Measurements from ENCODE around the gene PITPNM1. TPM values are rescaled to one million over a fixed set of nuclear protein-coding genes. Genes with fewer than 3 reads are reported as not detected.

Gene PITPNM1
- total and polyA plus RNA-seq, 2 of the 13 experiments (the other 11 are each of a cell fraction or from before 2014, with no cell fraction given): 8.2 to 8.5 TPM

DNA sequence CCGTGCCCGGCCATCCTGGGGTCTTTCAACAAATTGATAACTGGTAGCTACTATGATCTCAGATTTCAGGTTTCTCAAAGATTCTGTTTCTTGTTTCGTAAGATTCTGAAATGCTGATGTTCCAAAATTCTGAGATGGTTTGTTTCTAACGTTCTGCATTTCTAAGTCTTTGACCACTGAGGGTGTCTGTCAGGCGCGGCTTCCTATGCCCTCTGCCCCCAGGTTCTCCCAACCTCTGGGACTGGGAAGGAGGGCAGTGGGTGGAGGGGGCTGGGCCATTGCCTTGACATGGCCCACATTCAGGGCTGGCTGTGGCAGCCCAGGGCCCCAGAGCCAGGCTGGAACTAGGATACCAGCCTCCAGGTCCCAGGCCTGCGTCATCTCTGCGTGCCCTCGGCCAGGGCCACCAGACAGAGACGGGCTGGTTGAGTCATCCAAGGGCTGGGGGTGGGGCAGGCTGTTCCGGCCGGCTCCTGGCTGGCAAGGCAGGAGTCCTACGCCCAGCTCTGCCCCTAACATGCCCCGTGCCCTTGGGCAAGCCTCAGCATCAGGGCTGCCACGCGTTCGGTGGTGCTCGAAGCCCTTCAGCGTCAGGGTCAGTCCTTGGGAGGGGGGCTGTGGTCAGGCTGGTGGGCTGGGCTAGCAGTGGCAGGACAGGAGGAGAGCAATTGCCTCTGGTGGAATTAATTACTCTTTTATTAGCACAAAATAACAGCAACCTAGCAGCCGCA lies 41.3 kb downstream of the PITPNM1 start (continued):
- TF ChIP-seq ZNF572 (CRISPR knock-in tag; IDR thresholded peaks at IDR 0.05): no peak
- no peak for TF ChIP-seq ZNF264 (CRISPR knock-in tag; IDR thresholded peaks at IDR 0.05)
- TF ChIP-seq AHR (CRISPR knock-in tag; IDR thresholded peaks at IDR 0.05): no peak
- TF ChIP-seq ZSCAN31 (CRISPR knock-in tag; IDR thresholded peaks at IDR 0.05; ENCODE audit: low read depth): no peak
- TF ChIP-seq ZNF362 (CRISPR knock-in tag; IDR thresholded peaks at IDR 0.05; ENCODE audit: borderline replicate concordance): no peak
- TF ChIP-seq, protein P1, sequence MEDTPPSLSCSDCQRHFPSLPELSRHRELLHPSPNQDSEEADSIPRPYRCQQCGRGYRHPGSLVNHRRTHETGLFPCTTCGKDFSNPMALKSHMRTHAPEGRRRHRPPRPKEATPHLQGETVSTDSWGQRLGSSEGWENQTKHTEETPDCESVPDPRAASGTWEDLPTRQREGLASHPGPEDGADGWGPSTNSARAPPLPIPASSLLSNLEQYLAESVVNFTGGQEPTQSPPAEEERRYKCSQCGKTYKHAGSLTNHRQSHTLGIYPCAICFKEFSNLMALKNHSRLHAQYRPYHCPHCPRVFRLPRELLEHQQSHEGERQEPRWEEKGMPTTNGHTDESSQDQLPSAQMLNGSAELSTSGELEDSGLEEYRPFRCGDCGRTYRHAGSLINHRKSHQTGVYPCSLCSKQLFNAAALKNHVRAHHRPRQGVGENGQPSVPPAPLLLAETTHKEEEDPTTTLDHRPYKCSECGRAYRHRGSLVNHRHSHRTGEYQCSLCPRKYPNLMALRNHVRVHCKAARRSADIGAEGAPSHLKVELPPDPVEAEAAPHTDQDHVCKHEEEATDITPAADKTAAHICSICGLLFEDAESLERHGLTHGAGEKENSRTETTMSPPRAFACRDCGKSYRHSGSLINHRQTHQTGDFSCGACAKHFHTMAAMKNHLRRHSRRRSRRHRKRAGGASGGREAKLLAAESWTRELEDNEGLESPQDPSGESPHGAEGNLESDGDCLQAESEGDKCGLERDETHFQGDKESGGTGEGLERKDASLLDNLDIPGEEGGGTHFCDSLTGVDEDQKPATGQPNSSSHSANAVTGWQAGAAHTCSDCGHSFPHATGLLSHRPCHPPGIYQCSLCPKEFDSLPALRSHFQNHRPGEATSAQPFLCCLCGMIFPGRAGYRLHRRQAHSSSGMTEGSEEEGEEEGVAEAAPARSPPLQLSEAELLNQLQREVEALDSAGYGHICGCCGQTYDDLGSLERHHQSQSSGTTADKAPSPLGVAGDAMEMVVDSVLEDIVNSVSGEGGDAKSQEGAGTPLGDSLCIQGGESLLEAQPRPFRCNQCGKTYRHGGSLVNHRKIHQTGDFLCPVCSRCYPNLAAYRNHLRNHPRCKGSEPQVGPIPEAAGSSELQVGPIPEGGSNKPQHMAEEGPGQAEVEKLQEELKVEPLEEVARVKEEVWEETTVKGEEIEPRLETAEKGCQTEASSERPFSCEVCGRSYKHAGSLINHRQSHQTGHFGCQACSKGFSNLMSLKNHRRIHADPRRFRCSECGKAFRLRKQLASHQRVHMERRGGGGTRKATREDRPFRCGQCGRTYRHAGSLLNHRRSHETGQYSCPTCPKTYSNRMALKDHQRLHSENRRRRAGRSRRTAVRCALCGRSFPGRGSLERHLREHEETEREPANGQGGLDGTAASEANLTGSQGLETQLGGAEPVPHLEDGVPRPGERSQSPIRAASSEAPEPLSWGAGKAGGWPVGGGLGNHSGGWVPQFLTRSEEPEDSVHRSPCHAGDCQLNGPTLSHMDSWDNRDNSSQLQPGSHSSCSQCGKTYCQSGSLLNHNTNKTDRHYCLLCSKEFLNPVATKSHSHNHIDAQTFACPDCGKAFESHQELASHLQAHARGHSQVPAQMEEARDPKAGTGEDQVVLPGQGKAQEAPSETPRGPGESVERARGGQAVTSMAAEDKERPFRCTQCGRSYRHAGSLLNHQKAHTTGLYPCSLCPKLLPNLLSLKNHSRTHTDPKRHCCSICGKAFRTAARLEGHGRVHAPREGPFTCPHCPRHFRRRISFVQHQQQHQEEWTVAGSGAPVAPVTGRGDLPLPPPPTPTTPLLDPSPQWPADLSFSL (CRISPR knock-in tag; IDR thresholded peaks at IDR 0.05): no peak
- no peak for TF ChIP-seq ZNF567 (CRISPR knock-in tag; IDR thresholded peaks at IDR 0.05; ENCODE audit: borderline replicate concordance)
- TF ChIP-seq, protein P2, sequence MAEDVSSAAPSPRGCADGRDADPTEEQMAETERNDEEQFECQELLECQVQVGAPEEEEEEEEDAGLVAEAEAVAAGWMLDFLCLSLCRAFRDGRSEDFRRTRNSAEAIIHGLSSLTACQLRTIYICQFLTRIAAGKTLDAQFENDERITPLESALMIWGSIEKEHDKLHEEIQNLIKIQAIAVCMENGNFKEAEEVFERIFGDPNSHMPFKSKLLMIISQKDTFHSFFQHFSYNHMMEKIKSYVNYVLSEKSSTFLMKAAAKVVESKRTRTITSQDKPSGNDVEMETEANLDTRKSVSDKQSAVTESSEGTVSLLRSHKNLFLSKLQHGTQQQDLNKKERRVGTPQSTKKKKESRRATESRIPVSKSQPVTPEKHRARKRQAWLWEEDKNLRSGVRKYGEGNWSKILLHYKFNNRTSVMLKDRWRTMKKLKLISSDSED (CRISPR knock-in tag; IDR thresholded peaks at IDR 0.05): no peak
- no peak for TF ChIP-seq ZNF44 (CRISPR knock-in tag; IDR thresholded peaks at IDR 0.05)
- TF ChIP-seq ZNF713 (CRISPR knock-in tag; IDR thresholded peaks at IDR 0.05): no peak; the same call in 1 of the 2 replicates
- TF ChIP-seq DDIT3 (CRISPR knock-in tag; IDR thresholded peaks at IDR 0.05): no peak
- no peak for TF ChIP-seq ZNF747 (CRISPR knock-in tag; IDR thresholded peaks at IDR 0.05; ENCODE audit: borderline replicate concordance)
- TF ChIP-seq ZNF589 (CRISPR knock-in tag; conservative IDR thresholded peaks at IDR 0.05): no peak
- TF ChIP-seq ZNF790 (CRISPR knock-in tag; IDR thresholded peaks at IDR 0.05; ENCODE audit: borderline replicate concordance): no peak
- no peak for TF ChIP-seq BCL3 (CRISPR knock-in tag; IDR thresholded peaks at IDR 0.05)
- no peak for TF ChIP-seq ZNF121 (CRISPR knock-in tag; IDR thresholded peaks at IDR 0.05)
- peak; percentile 58 for TF ChIP-seq SAP130 (CRISPR knock-in tag; IDR thresholded peaks at IDR 0.05; ENCODE audit: low read depth)
- no peak for TF ChIP-seq EEA1 (CRISPR knock-in tag; IDR thresholded peaks at IDR 0.05; ENCODE audit: borderline replicate concordance)
- no peak for TF ChIP-seq U2AF2 (IDR thresholded peaks at IDR 0.05; ENCODE audit: low read depth, low read length)
- no peak for TF ChIP-seq ZEB1 (IDR thresholded peaks at IDR 0.05; ENCODE audit: insufficient replicate concordance, low read depth)

Data from HepG2 (cell line).